ENCODE measurements around the gene ALPK3.

The ALPK3 gene

GRCh38 chr15:84816694-84817465 is at the start of gene ALPK3:
Gene ALPK3 (plus strand): TSS chr15:84817356. CDS start chr15:84817453, 97 bp downstream.
- DNase-seq: no peak

- DNase-seq: no peak
Observed at GRCh38 chr15:84772031-84772430, 45.1 kb upstream of the ALPK3 start.

GRCh38 chr15:84772467-84772866 is 44.7 kb upstream of the ALPK3 start:
- no peak for DNase-seq

- no peak for DNase-seq
Observed at GRCh38 chr15:84773716-84774115, 43.4 kb upstream of the ALPK3 start.

GRCh38 chr15:84775867-84776449 is 41.2 kb upstream of the ALPK3 start:
- no peak for DNase-seq

GRCh38 chr15:84778194-84778593 is 39.0 kb upstream of the ALPK3 start:
- DNase-seq: no peak

GRCh38 chr15:84780492-84780891 is 36.7 kb upstream of the ALPK3 start:
- DNase-seq: no peak

GRCh38 chr15:84781495-84781894 is 35.7 kb upstream of the ALPK3 start:
- DNase-seq: no peak

- no peak for DNase-seq
Observed at GRCh38 chr15:84782346-84782745, 34.8 kb upstream of the ALPK3 start.

- no peak for DNase-seq
Observed at GRCh38 chr15:84783493-84784251, 33.5 kb upstream of the ALPK3 start.

- DNase-seq: no peak
Observed at GRCh38 chr15:84784262-84784661, 32.9 kb upstream of the ALPK3 start.

GRCh38 chr15:84785053-84785452 is 32.1 kb upstream of the ALPK3 start:
- DNase-seq: no peak

GRCh38 chr15:84788500-84788899 is 28.7 kb upstream of the ALPK3 start:
- DNase-seq: no peak

GRCh38 chr15:84789762-84790161 is 27.4 kb upstream of the ALPK3 start:
- DNase-seq: no peak

- no peak for DNase-seq
Observed at GRCh38 chr15:84790676-84791075, 26.5 kb upstream of the ALPK3 start.

GRCh38 chr15:84791763-84792162 is 25.4 kb upstream of the ALPK3 start:
- DNase-seq: no peak

- DNase-seq: no peak
Observed at GRCh38 chr15:84793431-84794161, 23.6 kb upstream of the ALPK3 start.

GRCh38 chr15:84794162-84794547 is 23.0 kb upstream of the ALPK3 start:
- no peak for DNase-seq

- no peak for DNase-seq
Observed at GRCh38 chr15:84795186-84795585, 22.0 kb upstream of the ALPK3 start.

GRCh38 chr15:84797212-84797611 is 19.9 kb upstream of the ALPK3 start:
- no peak for DNase-seq

GRCh38 chr15:84797801-84798200 is 19.4 kb upstream of the ALPK3 start:
- no peak for DNase-seq

GRCh38 chr15:84798436-84798946 is 18.7 kb upstream of the ALPK3 start:
- DNase-seq: no peak
